Measurements from ENCODE around the gene IRF3.

Gene IRF3

GRCh38 chr19:49665351-49666119, at the start of gene IRF3, which contains the start of gene BCL2L12:
IRF3 (minus strand) TSS chr19:49665857; CDS start chr19:49664838, 1,019 bp downstream.
BCL2L12 (plus strand) TSS chr19:49665933; CDS start chr19:49666693, 760 bp downstream.
- peak; percentile 92 for DNase-seq

- no peak for DNase-seq
These were observed 47.7 kb upstream of the IRF3 start for GRCh38 chr19:49713236-49713845.

- no peak for DNase-seq
These were observed 46.8 kb upstream of the IRF3 start for GRCh38 chr19:49712397-49712859.

- no peak for DNase-seq
These were observed 44.8 kb upstream of the IRF3 start for GRCh38 chr19:49710372-49710951.

- DNase-seq, result no peak
These were observed 40.3 kb upstream of the IRF3 start for GRCh38 chr19:49705919-49706318.

- no peak for DNase-seq
These were observed 39.4 kb upstream of the IRF3 start for GRCh38 chr19:49704888-49705642.

- no peak for DNase-seq
These were observed 35.7 kb upstream of the IRF3 start for GRCh38 chr19:49701271-49701786.

- DNase-seq, result no peak
These were observed 34.9 kb upstream of the IRF3 start for GRCh38 chr19:49700563-49700962.

- no peak for DNase-seq
These were observed 33.7 kb upstream of the IRF3 start for GRCh38 chr19:49699364-49699763.

GRCh38 chr19:49696865-49697264, 31.2 kb upstream of the IRF3 start:
- DNase-seq, result no peak

- no peak for DNase-seq
These were observed 30.5 kb upstream of the IRF3 start for GRCh38 chr19:49696115-49696514.

- DNase-seq, result no peak
These were observed 26.5 kb upstream of the IRF3 start for GRCh38 chr19:49692147-49692506.

- DNase-seq, result peak; percentile 9
These were observed 25.8 kb upstream of the IRF3 start for GRCh38 chr19:49691243-49692146.

- peak; percentile 71 for DNase-seq
These were observed 25.1 kb upstream of the IRF3 start, which contains the start of gene CPT1C for GRCh38 chr19:49690656-49691242. CPT1C (plus strand) TSS chr19:49691116; CDS start chr19:49692253, 1,137 bp downstream.

GRCh38 chr19:49690079-49690655, 24.5 kb upstream of the IRF3 start:
- DNase-seq, result no peak

GRCh38 chr19:49689133-49690078, 23.7 kb upstream of the IRF3 start, which contains the start of gene ADM5:
ADM5 (plus strand) TSS chr19:49689594; CDS start chr19:49689838, 244 bp downstream.
- DNase-seq, result peak; percentile 13

GRCh38 chr19:49688531-49689132, 23.0 kb upstream of the IRF3 start:
- no peak for DNase-seq

GRCh38 chr19:49687566-49688316, 22.1 kb upstream of the IRF3 start:
- DNase-seq, result no peak

Data from NCI-H2029 treated with DMSO at 0.1 percent for 48 hours (cell line).